Activated CD8-positive, alpha-beta T cell treated with anti-CD3 and anti-CD28 coated beads for 36 hours (primary cell): ENCODE data around the gene OSBP. TPM values are rescaled to one million over a fixed set of nuclear protein-coding genes. Genes with fewer than 3 reads are reported as not detected.

ENCODE experiments used
- ATAC-seq: fragments of 200-7000 bp; cut with Tn5 transposase; one replicate; pipeline ENCODE4 v1.10.0; 2021; ENCODE audit warnings: mild to moderate bottlenecking, moderate library complexity
- CTCF ChIA-PET: fragments of 350-600 bp; sonication (Branson Sonifier 250); formaldehyde crosslinking; loops from one replicate; lab custom pipeline; 2021; ENCODE audit warnings: antibody characterized with exemption; lab: Charles Lee
- POLR2A ChIA-PET: fragments of 350-600 bp; sonication (Branson Sonifier 250); formaldehyde crosslinking; loops from one replicate; lab custom pipeline; 2021; ENCODE audit warnings: antibody characterized with exemption; lab: Charles Lee
- DNase-seq: peaks from one replicate; pipeline ENCODE4 v3.0.0-alpha.2; 2020
- H3K27ac Mint-ChIP-seq: one replicate; pipeline ENCODE4 v1.8.0; 2021; ENCODE audit warnings: mild to moderate bottlenecking, mixed read lengths
- H3K27me3 Mint-ChIP-seq: one replicate; pipeline ENCODE4 v1.8.0; 2021; ENCODE audit warnings: mixed read lengths
- H3K36me3 Mint-ChIP-seq: one replicate; pipeline ENCODE4 v1.8.0; 2021; ENCODE audit warnings: low read depth, mixed read lengths
- H3K4me1 Mint-ChIP-seq: one replicate; pipeline ENCODE4 v1.8.0; 2021; ENCODE audit warnings: low read depth, mixed read lengths
- H3K4me3 Mint-ChIP-seq: one replicate; pipeline ENCODE4 v1.8.0; 2021; ENCODE audit warnings: mild to moderate bottlenecking, moderate library complexity, mixed read lengths
- H3K9me3 Mint-ChIP-seq: one replicate; pipeline ENCODE4 v1.8.0; 2021; ENCODE audit warnings: mixed read lengths
- CTCF ChIP-seq: fragments of 200-600 bp; IDR thresholded peaks from one replicate; pipeline ENCODE4 v1.8.0; 2022; ENCODE audit warnings: antibody characterized with exemption, mild to moderate bottlenecking
- intact Hi-C: fragments of 100-400 bp; cut with micrococcal nuclease; formaldehyde crosslinking; loops from one replicate; pipeline ENCODE4 v1.10.0; 2022
- total RNA-seq, 2 experiments: library from RNA; stranded (reverse); gene quantifications; one replicate each; pipeline ENCODE4 v1.2.3, GENCODE V29; 2021

Gene OSBP
- total RNA-seq, 2 experiments from 2014 or later, result 38.1 to 41.0 TPM

GRCh38 chr11:59556917-59557348 is 58.6 kb downstream of the OSBP start:
- peaks cover 40% of the 10 kb centered on the region for H3K4me1 Mint-ChIP-seq
- DNase-seq (peak; percentile 66), ATAC-seq (peak; percentile 24)
- POLR2A ChIA-PET, result interaction anchor here (0.7 to 2.8 kb wide), 5 partner anchors 9 to 115 kb away, joined by 3 to 17 read pairs (median 4); partner anchors contain the start of gene PATL1
- no peaks in the 10 kb centered on the region for H3K9me3 Mint-ChIP-seq
- peak overlapping the region; percentile 87 for H3K27ac Mint-ChIP-seq
- peak overlapping the region; percentile 78 for H3K4me3 Mint-ChIP-seq
- no peak for TF ChIP-seq CTCF
- CTCF ChIA-PET, result interaction anchor here (1.5 to 2.9 kb wide), 2 partner anchors 9 to 112 kb away, joined by 3 to 10 read pairs; partner anchors contain the start of gene PATL1
- intact Hi-C loops, result no loop called here
- peaks cover 3% of the 10 kb centered on the region for H3K36me3 Mint-ChIP-seq
- peaks cover 2% of the 10 kb centered on the region for H3K27me3 Mint-ChIP-seq

GRCh38 chr11:59556115-59556916 is 59.3 kb downstream of the OSBP start:
- Mint-ChIP-seq H3K27me3 (peaks cover 5% of the 10 kb centered on the region), H3K27ac (peak overlapping the region; percentile 87), H3K4me1 (peaks cover 42% of the 10 kb centered on the region), H3K9me3 (no peaks in the 10 kb centered on the region), H3K36me3 (peaks cover 3% of the 10 kb centered on the region), H3K4me3 (peak overlapping the region; percentile 78)
- TF ChIP-seq CTCF, result no peak
- DNase-seq, result peak; percentile 89
- ATAC-seq, result peak; percentile 55
- POLR2A ChIA-PET, result interaction anchor here (1.4 to 2.8 kb wide), 2 partner anchors 9 to 15 kb away, joined by 3 to 17 read pairs; no protein-coding TSS in a partner anchor
- CTCF ChIA-PET, result interaction anchor here (1.5 to 2.9 kb wide), 2 partner anchors 9 to 113 kb away, joined by 3 to 10 read pairs; partner anchors contain the start of gene PATL1
- intact Hi-C loops, result no loop called here

GRCh38 chr11:59555601-59556114 is 59.9 kb downstream of the OSBP start:
- intact Hi-C loops, result no loop called here
- no peak for TF ChIP-seq CTCF
- H3K4me1 Mint-ChIP-seq, result peaks cover 41% of the 10 kb centered on the region
- no peak for DNase-seq
- no peak for ATAC-seq
- peak overlapping the region; percentile 57 for H3K27ac Mint-ChIP-seq
- H3K9me3 Mint-ChIP-seq, result no peaks in the 10 kb centered on the region
- H3K27me3 Mint-ChIP-seq, result peaks cover 5% of the 10 kb centered on the region
- POLR2A ChIA-PET, result interaction anchor here (2.8 kb wide), 1 partner anchor 10 kb away, joined by 17 read pairs; no protein-coding TSS in a partner anchor
- H3K36me3 Mint-ChIP-seq, result peaks cover 3% of the 10 kb centered on the region
- CTCF ChIA-PET, result interaction anchor here (1.5 to 2.9 kb wide), 2 partner anchors 10 to 113 kb away, joined by 3 to 10 read pairs; partner anchors contain the start of gene PATL1
- peak overlapping the region; percentile 78 for H3K4me3 Mint-ChIP-seq

GRCh38 chr11:59553323-59553722 is 62.3 kb downstream of the OSBP start:
- intact Hi-C loops, result no loop called here
- H3K27me3 Mint-ChIP-seq, result peaks cover 5% of the 10 kb centered on the region
- H3K36me3 Mint-ChIP-seq, result peaks cover 1% of the 10 kb centered on the region
- TF ChIP-seq CTCF, result no peak
- ChIA-PET POLR2A (interaction anchor here (1.3 kb wide), 1 partner anchor 12 kb away, joined by 3 read pairs; no protein-coding TSS in a partner anchor), CTCF (no interaction called here)
- DNase-seq (no peak), ATAC-seq (no peak)
- no peaks in the 10 kb centered on the region for H3K9me3 Mint-ChIP-seq
- H3K4me1 Mint-ChIP-seq, result peaks cover 43% of the 10 kb centered on the region
- H3K4me3 Mint-ChIP-seq, result no peak overlapping the region
- H3K27ac Mint-ChIP-seq, result no peak overlapping the region
